ENCODE results near the gene UBTF.

DNA sequence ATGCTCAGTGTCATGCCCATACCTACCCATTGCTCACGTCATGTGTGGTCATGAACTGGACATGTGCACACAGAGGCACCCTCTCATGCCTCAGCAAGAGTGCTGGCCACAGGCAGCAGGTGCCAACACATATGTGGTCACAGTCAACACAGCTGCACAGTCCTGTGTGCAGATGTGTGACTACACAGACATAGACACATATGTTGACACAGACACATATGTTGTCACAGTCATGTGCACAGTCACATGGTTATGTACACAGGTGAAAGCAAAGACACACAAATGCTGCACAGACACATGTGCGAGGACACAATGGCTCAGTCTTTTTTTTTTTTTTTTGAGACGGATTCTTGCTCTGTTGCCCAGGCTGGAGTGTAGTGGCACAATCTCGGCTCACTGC, 37.2 kb upstream of the UBTF start:
- TF ChIP-seq, protein P1, sequence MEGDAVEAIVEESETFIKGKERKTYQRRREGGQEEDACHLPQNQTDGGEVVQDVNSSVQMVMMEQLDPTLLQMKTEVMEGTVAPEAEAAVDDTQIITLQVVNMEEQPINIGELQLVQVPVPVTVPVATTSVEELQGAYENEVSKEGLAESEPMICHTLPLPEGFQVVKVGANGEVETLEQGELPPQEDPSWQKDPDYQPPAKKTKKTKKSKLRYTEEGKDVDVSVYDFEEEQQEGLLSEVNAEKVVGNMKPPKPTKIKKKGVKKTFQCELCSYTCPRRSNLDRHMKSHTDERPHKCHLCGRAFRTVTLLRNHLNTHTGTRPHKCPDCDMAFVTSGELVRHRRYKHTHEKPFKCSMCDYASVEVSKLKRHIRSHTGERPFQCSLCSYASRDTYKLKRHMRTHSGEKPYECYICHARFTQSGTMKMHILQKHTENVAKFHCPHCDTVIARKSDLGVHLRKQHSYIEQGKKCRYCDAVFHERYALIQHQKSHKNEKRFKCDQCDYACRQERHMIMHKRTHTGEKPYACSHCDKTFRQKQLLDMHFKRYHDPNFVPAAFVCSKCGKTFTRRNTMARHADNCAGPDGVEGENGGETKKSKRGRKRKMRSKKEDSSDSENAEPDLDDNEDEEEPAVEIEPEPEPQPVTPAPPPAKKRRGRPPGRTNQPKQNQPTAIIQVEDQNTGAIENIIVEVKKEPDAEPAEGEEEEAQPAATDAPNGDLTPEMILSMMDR (IDR thresholded peaks at IDR 0.05): no peak
- no peak for TF ChIP-seq POLR2A (IDR thresholded peaks at IDR 0.05)
